Endothelial cell of umbilical vein (primary cell): Measurements from ENCODE around the gene RNF111. TPM values are rescaled to one million over a fixed set of nuclear protein-coding genes. Genes with fewer than 3 reads are reported as not detected.

Source experiments
- BruUV-seq: library from RNA; stranded (reverse); fragments of 400-500 nt; replicated peaks from 2 replicates; lab custom pipeline; 2021; lab: Mats Ljungman, UMichigan
- CTCF ChIA-PET: fragments of 300-600, 350-600 bp; sonication (Branson Sonifier 250); formaldehyde crosslinking; loops from one replicate; lab custom pipeline; 2021; ENCODE audit warnings: antibody characterized with exemption, inconsistent platforms; lab: Charles Lee
- POLR2A ChIA-PET: fragments of 300-600, 350-600 bp; sonication (Branson Sonifier 250); formaldehyde crosslinking; loops from one replicate; lab custom pipeline; 2021; ENCODE audit warnings: antibody characterized with exemption, inconsistent platforms; lab: Charles Lee
- DNase-seq: peaks from one replicate; pipeline ENCODE4 v3.0.0-alpha.2; 2011; ENCODE audit warnings: low read depth, low spot score
- FAIRE-seq: peaks from 2 replicates; lab custom pipeline; 2011; peaks lifted over from hg19 to GRCh38; lab: Jason Lieb, UNC
- H2AFZ ChIP-seq: 2 replicates; pipeline ENCODE4 v1.6.0; 2012; ENCODE audit warnings: low read depth, low read length, control low read depth, inconsistent platforms
- H3K27ac ChIP-seq: 2 replicates; pipeline ENCODE4 v1.5.1; 2011; ENCODE audit warnings: low read depth, mild to moderate bottlenecking, control low read depth, low read length, moderate library complexity; ENCODE audit not compliant: insufficient read depth
- H3K27me3 ChIP-seq, 2 experiments: 2 replicates each; pipeline versions ENCODE4 v1.6.0 to v1.6.1; 2011; ENCODE audit warnings: low read length in 2 of 2, mixed read lengths in 1 of 2; ENCODE audit not compliant: control insufficient read depth in 2 of 2, insufficient read depth in 2 of 2
- H3K36me3 ChIP-seq, 2 experiments: 2 replicates in 1 of 2; 3 replicates in 1 of 2; pipeline ENCODE4 v1.5.1; 2011; ENCODE audit warnings: low read length in 2 of 2, mild to moderate bottlenecking in 1 of 2, moderate library complexity in 1 of 2; ENCODE audit not compliant: control insufficient read depth in 2 of 2, insufficient read depth in 2 of 2; ENCODE audit errors: extremely low read depth in 1 of 2
- H3K4me1 ChIP-seq: 3 replicates; pipeline ENCODE4 v1.5.1; 2011; ENCODE audit warnings: mild to moderate bottlenecking, low read length; ENCODE audit not compliant: control insufficient read depth, insufficient read depth; ENCODE audit errors: extremely low read depth
- H3K4me2 ChIP-seq: 2 replicates; pipeline ENCODE4 v1.6.1; 2011; ENCODE audit warnings: low read length, control low read depth, mixed read lengths; ENCODE audit not compliant: insufficient read depth
- H3K4me3 ChIP-seq, 3 experiments: fragments of 200-600 bp in 1 of 3; sonication (generic), shearing (Covaris generic) in 1 of 3; replicated peaks in 1 of 3; 2 replicates each; pipeline ENCODE4 v1.5.1; 2011 to 2016; ENCODE audit warnings: control low read depth in 3 of 3, low read length in 3 of 3, mild to moderate bottlenecking in 2 of 3, inconsistent platforms in 1 of 3, low read depth in 1 of 3, moderate library complexity in 1 of 3; ENCODE audit not compliant: insufficient read depth in 1 of 3
- H3K79me2 ChIP-seq: 2 replicates; pipeline ENCODE4 v1.6.0; 2012; ENCODE audit warnings: low read length, inconsistent platforms; ENCODE audit not compliant: control insufficient read depth, insufficient read depth
- H3K9ac ChIP-seq: replicated peaks from 2 replicates; pipeline ENCODE3; 2011; ENCODE audit warnings: low read length, control low read depth; ENCODE audit not compliant: insufficient read depth; ENCODE audit errors: extremely low read depth
- H3K9me1 ChIP-seq: replicated peaks from 3 replicates; pipeline ENCODE4 v1.6.0; 2011; ENCODE audit warnings: mild to moderate bottlenecking, low read length; ENCODE audit not compliant: control insufficient read depth, insufficient read depth; ENCODE audit errors: extremely low read depth
- H3K9me3 ChIP-seq: replicated peaks from 2 replicates; pipeline ENCODE4 v1.5.1; 2012; ENCODE audit warnings: low read length, inconsistent platforms; ENCODE audit not compliant: control insufficient read depth, insufficient read depth
- H4K20me1 ChIP-seq: replicated peaks from 2 replicates; pipeline ENCODE3; 2011; ENCODE audit warnings: mild to moderate bottlenecking, low read length; ENCODE audit not compliant: control insufficient read depth, insufficient read depth; ENCODE audit errors: extremely low read depth
- EZH2 ChIP-seq: IDR thresholded peaks from 2 replicates; pipeline ENCODE4 v1.6.1; 2012; ENCODE audit warnings: borderline replicate concordance, low read depth, mild to moderate bottlenecking, moderate library complexity, low read length, inconsistent platforms; ENCODE audit not compliant: severe bottlenecking
- FOS ChIP-seq: IDR thresholded peaks from 2 replicates; pipeline ENCODE4 v1.6.1; 2011; ENCODE audit warnings: mild to moderate bottlenecking, low read length, moderate library complexity, borderline replicate concordance; ENCODE audit not compliant: insufficient read depth
- GATA2 ChIP-seq: IDR thresholded peaks from 2 replicates; pipeline ENCODE4 v1.7.0; 2011; ENCODE audit warnings: low read depth, mild to moderate bottlenecking, moderate library complexity, mixed read lengths, low read length; ENCODE audit not compliant: insufficient read length, insufficient read depth
- JUN ChIP-seq: IDR thresholded peaks from 2 replicates; pipeline ENCODE4 v1.6.1; 2011; ENCODE audit warnings: borderline replicate concordance, low read depth; ENCODE audit not compliant: insufficient read length, insufficient read depth
- MAX ChIP-seq: IDR thresholded peaks from 2 replicates; pipeline ENCODE4 v1.6.1; 2011; ENCODE audit not compliant: insufficient read depth, insufficient read length
- MYC ChIP-seq: IDR thresholded peaks from one replicate; pipeline ENCODE4 v1.6.1; 2011; ENCODE audit warnings: mild to moderate bottlenecking, low read depth, low read length
- POLR2A ChIP-seq: IDR thresholded peaks from 2 replicates; pipeline ENCODE4 v1.6.1; 2012; ENCODE audit warnings: low read depth, mild to moderate bottlenecking, control low read depth, low read length
- POLR2AphosphoS5 ChIP-seq: IDR thresholded peaks from 2 replicates; pipeline ENCODE4 v1.6.1; 2012; ENCODE audit warnings: low read depth, mild to moderate bottlenecking, control low read depth, low read length, moderate library complexity; ENCODE audit not compliant: insufficient read depth
- dilution Hi-C: fragments of 300-500 bp; cut with MboI; formaldehyde crosslinking; loops from one replicate; pipeline ENCODE4 v1.15.0; 2019; ENCODE audit warnings: low sequenced_read_pairs; ENCODE audit not compliant: extremely low pct_ligation_motif_present
- intact Hi-C: fragments of 100-400 bp; cut with micrococcal nuclease; formaldehyde crosslinking; loops from one replicate; pipeline ENCODE4 v1.10.0; 2022
- polyA plus RNA-seq, 4 experiments: library from polyadenylated mRNA; depleted of rRNA in 3 of 4; stranded (reverse) in 3 of 4; unstranded in 1 of 4; fragments of >200 nt; gene quantifications; 2 replicates each; pipeline versions ENCODE4 v1.2.1 to v1.2.3, GENCODE V29; 2011 to 2012; ENCODE audit warnings: missing spikeins in 1 of 4
- total RNA-seq: library from RNA; stranded (reverse); gene quantifications from 2 replicates; pipeline ENCODE4 v1.2.3, GENCODE V29; 2021
- TF ChIP-seq, protein P1 (sequence below), 2 donors: IDR thresholded peaks; 1 replicate in 1 of 2; 2 replicates in 1 of 2; pipeline ENCODE4 v1.5.1; 2011; ENCODE audit warnings: low read length in 2 of 2, mild to moderate bottlenecking in 2 of 2, moderate library complexity in 2 of 2, control low read depth in 1 of 2, inconsistent platforms in 1 of 2, low read depth in 1 of 2; ENCODE audit not compliant: insufficient read depth in 1 of 2; ENCODE audit errors: extremely low read depth in 1 of 2

The RNF111 gene
- total and polyA plus RNA-seq, 2 donors (not counting 3 experiments of a cell fraction or from before 2014, with no cell fraction given), result 22.3 to 42.6 TPM

DNA sequence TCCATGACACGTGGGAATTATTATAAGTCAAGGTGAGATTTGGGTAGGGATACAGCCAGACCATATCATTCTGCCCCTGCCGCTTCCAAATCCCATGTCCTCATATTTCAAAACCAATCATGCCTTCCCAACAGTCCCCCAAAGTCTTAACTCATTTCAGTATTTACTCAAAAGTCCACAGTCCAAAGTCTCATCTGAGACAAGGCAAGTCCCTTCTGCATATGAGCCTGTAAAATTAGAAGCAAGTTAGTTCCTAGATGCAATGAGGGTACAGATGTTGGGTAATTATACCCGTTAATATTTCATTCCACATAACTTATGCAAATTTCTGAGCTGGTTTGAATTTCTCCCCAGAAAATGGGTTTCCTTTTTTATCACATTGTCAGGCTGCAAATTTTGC lies 47.7 kb downstream of the RNF111 start:
- Histone ChIP-seq H3K4me1 (no peaks in the 10 kb centered on the region), H3K36me3 (peaks cover 6 to 8% of the 10 kb centered on the region in 2 experiments), H3K4me3 (no peak overlapping the region), H3K9ac (no peak overlapping the region), H3K4me2 (no peak overlapping the region), H2AFZ (no peak overlapping the region), H3K27me3 (no peaks in the 10 kb centered on the region), H3K9me1 (no peaks in the 10 kb centered on the region), H3K27ac (no peak overlapping the region), H4K20me1 (peaks cover 4% of the 10 kb centered on the region), H3K79me2 (peaks cover 61% of the 10 kb centered on the region), H3K9me3 (no peaks in the 10 kb centered on the region)
- CTCF ChIA-PET, result interaction anchor here (0.6 kb wide), 1 partner anchor 9 kb away, joined by 3 read pairs; no protein-coding TSS in a partner anchor
- intact Hi-C loops, result no loop called here
- dilution Hi-C loops, result no loop called here
- FAIRE-seq (no peak), DNase-seq (no peak)
- BruUV-seq, result no TSS peak
- no peak for TF ChIP-seq POLR2A
- TF ChIP-seq, protein P1, sequence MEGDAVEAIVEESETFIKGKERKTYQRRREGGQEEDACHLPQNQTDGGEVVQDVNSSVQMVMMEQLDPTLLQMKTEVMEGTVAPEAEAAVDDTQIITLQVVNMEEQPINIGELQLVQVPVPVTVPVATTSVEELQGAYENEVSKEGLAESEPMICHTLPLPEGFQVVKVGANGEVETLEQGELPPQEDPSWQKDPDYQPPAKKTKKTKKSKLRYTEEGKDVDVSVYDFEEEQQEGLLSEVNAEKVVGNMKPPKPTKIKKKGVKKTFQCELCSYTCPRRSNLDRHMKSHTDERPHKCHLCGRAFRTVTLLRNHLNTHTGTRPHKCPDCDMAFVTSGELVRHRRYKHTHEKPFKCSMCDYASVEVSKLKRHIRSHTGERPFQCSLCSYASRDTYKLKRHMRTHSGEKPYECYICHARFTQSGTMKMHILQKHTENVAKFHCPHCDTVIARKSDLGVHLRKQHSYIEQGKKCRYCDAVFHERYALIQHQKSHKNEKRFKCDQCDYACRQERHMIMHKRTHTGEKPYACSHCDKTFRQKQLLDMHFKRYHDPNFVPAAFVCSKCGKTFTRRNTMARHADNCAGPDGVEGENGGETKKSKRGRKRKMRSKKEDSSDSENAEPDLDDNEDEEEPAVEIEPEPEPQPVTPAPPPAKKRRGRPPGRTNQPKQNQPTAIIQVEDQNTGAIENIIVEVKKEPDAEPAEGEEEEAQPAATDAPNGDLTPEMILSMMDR (IDR thresholded peaks at IDR 0.05; ENCODE audit: extremely low read depth in 1 of 2, insufficient read depth in 1 of 2, low read depth in 1 of 2, low read length in 2 of 2), result no peak
- no peak for TF ChIP-seq FOS
- no peak for TF ChIP-seq POLR2AphosphoS5
- TF ChIP-seq JUN, result no peak
- TF ChIP-seq MYC, result no peak
- TF ChIP-seq MAX, result no peak
- no peak for TF ChIP-seq GATA2
- TF ChIP-seq EZH2, result no peak
- POLR2A ChIA-PET, result no interaction called here
